GF-D8 (cell line): Measurements from ENCODE around the gene ADAMTS6.

Experiments
- DNase-seq: peaks from one replicate; lab custom pipeline; 2025; lab: John Stamatoyannopoulos, UW

Gene ADAMTS6

GRCh38 chr5:65276178-65276890, 205.4 kb downstream of the ADAMTS6 start:
- no peak for DNase-seq

DNA sequence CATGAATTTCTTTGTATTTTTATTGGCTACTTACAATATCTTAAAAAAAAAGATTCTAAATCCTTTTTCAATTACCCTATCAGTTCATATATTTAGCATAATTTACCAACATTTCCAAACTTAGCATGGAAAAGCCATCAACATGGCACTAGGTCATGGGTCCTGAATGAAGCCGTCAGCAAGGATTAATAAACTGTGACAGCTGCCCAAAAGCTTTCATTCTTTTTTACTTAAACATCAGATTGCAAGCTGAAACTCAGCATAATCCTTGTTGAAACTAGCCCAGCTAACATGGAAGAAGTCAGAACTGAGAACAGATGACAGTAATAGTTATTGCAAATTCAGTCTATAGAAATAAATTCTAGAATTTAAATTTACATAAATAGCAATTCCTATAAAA, 209.8 kb downstream of the ADAMTS6 start:
- no peak for DNase-seq

GRCh38 chr5:65268525-65268924, 213.2 kb downstream of the ADAMTS6 start:
- DNase-seq, result no peak

DNA sequence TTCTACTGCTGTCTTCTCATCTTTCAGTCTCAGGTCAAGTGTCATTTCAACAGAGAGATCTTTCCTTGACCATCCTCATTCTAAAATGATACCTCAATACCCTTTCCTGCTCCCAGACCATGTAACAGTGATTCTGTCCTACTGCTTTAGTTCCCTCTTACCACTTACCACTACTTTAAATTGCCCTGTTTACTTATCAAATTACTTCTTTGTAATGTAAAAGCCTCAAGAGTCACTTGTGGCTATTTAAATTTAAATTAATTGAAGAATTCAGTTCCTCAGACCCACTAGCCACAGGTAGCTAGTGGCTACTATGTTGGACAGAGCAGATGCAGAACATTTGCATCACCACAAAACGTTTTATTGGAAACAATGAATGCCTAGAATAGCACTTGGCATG, 217.3 kb downstream of the ADAMTS6 start:
- no peak for DNase-seq

- no peak for DNase-seq
These were observed 218.4 kb downstream of the ADAMTS6 start for GRCh38 chr5:65263321-65263720.

- no peak for DNase-seq
These were observed 219.1 kb downstream of the ADAMTS6 start for GRCh38 chr5:65262649-65263059.

- no peak for DNase-seq
These were observed 219.6 kb downstream of the ADAMTS6 start for GRCh38 chr5:65262096-65262495.

DNA sequence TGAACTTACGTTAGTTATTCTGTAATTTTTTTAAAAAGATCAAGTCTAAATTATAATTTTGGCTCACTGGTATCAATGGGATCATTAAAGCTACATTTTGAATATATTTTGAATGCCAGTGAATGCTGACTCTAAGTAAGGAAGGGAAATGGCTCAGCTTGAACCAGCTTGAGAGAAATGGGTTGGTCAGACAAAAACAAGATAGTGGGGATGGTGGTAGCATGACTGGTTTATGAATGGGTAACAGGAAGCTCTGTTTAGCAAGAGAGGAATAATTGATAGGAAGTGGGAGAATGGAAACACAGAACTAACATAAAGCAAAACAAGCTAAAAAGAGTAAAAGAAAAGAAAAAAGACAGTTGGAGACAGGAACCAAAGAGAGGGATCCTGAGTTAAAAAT, 220.2 kb downstream of the ADAMTS6 start:
- DNase-seq, result no peak

- DNase-seq, result no peak
These were observed 226.4 kb downstream of the ADAMTS6 start for GRCh38 chr5:65255294-65255693.

DNA sequence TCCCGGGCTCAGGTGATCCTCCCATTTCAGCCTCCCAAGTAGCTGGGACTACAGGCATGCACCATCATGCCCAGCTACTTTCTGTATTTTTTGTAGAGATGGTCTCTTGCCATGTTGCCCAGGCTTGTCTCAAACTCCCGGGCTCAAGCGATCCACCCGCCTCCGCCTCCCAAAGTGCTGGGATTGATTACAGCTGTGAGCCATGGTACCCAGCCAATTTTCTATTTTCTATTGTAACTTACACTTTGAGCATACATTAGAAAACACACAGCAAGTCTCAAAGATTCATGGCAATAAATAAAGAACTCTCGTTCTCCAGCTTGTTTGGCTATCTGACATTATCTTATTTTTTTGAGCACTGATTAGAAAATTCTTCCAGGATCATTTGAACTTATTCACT, 228.7 kb downstream of the ADAMTS6 start:
- DNase-seq, result no peak

- DNase-seq, result no peak
These were observed 232.8 kb downstream of the ADAMTS6 start for GRCh38 chr5:65248896-65249295.

GRCh38 chr5:65247594-65247993, 234.1 kb downstream of the ADAMTS6 start:
- DNase-seq, result no peak

GRCh38 chr5:65246741-65247140, 235.0 kb downstream of the ADAMTS6 start:
- DNase-seq, result no peak

DNA sequence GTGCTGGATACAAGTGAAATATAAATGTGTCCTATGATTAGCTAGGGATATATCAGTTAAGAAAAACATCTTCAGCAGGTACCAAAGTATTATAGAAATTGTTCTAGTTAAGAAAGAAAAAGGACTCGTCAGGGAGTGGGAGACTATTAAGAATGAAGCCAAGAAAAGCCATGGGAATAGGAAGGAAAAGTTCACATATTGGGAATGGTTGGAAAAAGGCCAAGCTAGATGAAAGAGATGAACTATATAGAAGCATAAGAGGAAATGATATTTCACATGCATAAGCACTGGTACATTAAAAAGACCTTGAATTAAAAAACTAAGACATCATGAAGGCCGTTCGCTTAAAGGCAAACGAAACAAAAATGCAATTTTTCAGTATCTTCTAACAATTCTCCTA, 237.7 kb downstream of the ADAMTS6 start:
- no peak for DNase-seq

- DNase-seq, result no peak
These were observed 238.6 kb downstream of the ADAMTS6 start for GRCh38 chr5:65243161-65243560.

DNA sequence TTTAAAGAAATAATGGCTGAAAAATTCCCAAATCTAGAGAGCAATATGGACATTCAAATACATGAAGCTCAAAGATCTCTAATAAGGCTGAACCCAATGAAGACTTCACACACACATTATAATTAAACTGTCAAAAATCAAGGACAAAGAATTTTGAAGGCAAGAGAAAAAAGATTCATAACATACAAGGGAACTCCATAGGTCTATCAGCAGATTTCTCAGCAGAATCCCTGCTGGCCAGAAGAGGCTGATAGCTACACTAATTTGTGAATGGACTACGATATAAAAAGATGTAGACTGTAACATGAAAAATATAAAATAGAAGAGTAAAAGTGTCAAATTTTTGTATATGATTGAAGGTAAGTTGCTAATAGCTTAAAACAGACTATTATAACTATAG, 251.9 kb downstream of the ADAMTS6 start:
- DNase-seq, result no peak

DNA sequence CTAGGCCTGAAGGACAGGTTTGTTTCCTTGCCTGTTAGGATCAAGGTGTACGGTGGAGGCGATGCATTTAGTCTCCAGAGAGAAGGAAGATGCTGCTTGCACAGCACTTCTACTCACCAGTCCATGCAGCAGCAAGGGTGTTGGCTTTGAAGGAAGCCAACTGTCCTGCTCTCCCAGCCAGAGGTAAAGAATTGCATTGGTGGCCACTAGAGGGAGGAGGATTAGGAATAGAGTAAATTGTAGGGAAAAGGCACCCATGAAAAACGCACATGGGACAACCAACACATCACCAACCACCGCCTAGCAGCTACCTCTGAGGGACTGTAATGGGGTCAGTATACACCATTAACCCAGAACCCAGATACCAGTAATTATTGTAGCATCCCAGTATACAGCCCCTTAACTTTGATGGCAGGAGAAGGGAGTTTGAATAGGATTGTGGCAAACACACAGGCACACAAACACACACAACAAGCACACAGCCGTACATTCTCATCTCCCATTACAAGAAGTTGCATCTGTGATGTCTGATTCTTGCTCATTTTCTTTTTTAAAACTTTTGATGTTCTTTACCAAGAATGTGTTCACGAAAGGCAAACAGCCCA, 267.7 kb downstream of the ADAMTS6 start:
- DNase-seq, result no peak

- no peak for DNase-seq
These were observed 272.4 kb downstream of the ADAMTS6 start for GRCh38 chr5:65209341-65209740.

GRCh38 chr5:65204966-65205365, 276.8 kb downstream of the ADAMTS6 start:
- no peak for DNase-seq

DNA sequence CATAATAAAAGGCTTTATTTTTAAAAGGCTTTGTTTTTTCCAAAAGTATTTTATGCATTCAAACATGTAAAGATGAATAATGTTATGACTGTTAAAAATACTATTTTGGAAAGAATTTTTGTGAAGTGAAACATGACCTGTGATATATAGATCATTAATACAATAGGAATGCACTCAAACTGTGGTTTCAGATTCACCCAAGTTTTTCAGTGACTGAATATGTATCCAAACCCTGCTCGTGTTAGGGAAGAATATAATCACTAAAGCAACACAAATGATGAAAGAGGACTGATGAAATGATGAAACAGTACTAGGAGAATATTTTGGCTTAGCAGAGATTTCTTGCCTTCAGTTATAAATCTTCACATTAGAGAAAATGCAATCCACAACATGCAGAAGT, 278.0 kb downstream of the ADAMTS6 start:
- no peak for DNase-seq

- DNase-seq, result no peak
These were observed 281.6 kb downstream of the ADAMTS6 start for GRCh38 chr5:65199993-65200675.

GRCh38 chr5:65198456-65199120, 283.1 kb downstream of the ADAMTS6 start:
- DNase-seq, result no peak
